CD14-positive monocyte (primary cell): ENCODE measurements around the gene DCAF6. TPM values are rescaled to one million over a fixed set of nuclear protein-coding genes. Genes with fewer than 3 reads are reported as not detected.

Source experiments
- DNase-seq, 3 donors: peaks; one replicate each; pipeline ENCODE4 v3.0.0-alpha.2; 2011 to 2022
- H2AFZ ChIP-seq: 2 replicates; pipeline ENCODE4 v1.6.0; 2012; ENCODE audit warnings: mild to moderate bottlenecking, low read depth, low read length, inconsistent platforms; ENCODE audit not compliant: insufficient read depth, poor library complexity, severe bottlenecking
- H3K27ac ChIP-seq, 2 donors: 1 replicate in 1 of 2; 2 replicates in 1 of 2; pipeline ENCODE4 v1.5.1; 2012 to 2013; ENCODE audit warnings: low read length in 2 of 2, control low read depth in 1 of 2, inconsistent platforms in 1 of 2, low read depth in 1 of 2, mild to moderate bottlenecking in 1 of 2
- H3K27me3 ChIP-seq, 2 donors: one replicate each; pipeline versions ENCODE4 v1.6.0 to v1.6.1; 2011 to 2013; ENCODE audit warnings: low read length in 2 of 2; ENCODE audit not compliant: control insufficient read depth in 2 of 2, insufficient read depth in 2 of 2
- H3K36me3 ChIP-seq, 2 donors: replicated peaks in 1 of 2; 1 replicate in 1 of 2; 2 replicates in 1 of 2; pipeline versions ENCODE4 v1.5.1 to v1.6.1; 2012 to 2013; ENCODE audit warnings: low read length in 2 of 2, control low read depth in 1 of 2, inconsistent platforms in 1 of 2, mild to moderate bottlenecking in 1 of 2; ENCODE audit not compliant: insufficient read depth in 2 of 2, control insufficient read depth in 1 of 2
- H3K4me1 ChIP-seq, 2 donors: 1 replicate in 1 of 2; 2 replicates in 1 of 2; pipeline versions ENCODE4 v1.5.1 to v1.6.1; 2012 to 2013; ENCODE audit warnings: low read length in 2 of 2, control low read depth in 1 of 2, inconsistent platforms in 1 of 2, mild to moderate bottlenecking in 1 of 2, moderate library complexity in 1 of 2; ENCODE audit not compliant: insufficient read depth in 2 of 2, control insufficient read depth in 1 of 2
- H3K4me2 ChIP-seq: replicated peaks from 2 replicates; pipeline ENCODE3; 2012; ENCODE audit warnings: low read length, moderate library complexity, mild to moderate bottlenecking; ENCODE audit not compliant: poor library complexity, severe bottlenecking; ENCODE audit errors: extremely low read depth
- H3K4me3 ChIP-seq, 3 experiments: fragments of 200-600 bp in 1 of 3; sonication (generic) in 1 of 3; replicated peaks in 1 of 3; 1 replicate in 2 of 3; 2 replicates in 1 of 3; pipeline ENCODE4 v1.5.1; 2011 to 2013; ENCODE audit warnings: low read length in 3 of 3, mild to moderate bottlenecking in 3 of 3, control low read depth in 2 of 3, low read depth in 2 of 3, inconsistent platforms in 1 of 3, moderate library complexity in 1 of 3
- H3K79me2 ChIP-seq: 2 replicates; pipeline ENCODE4 v1.6.0; 2012; ENCODE audit warnings: mild to moderate bottlenecking, control low read depth, inconsistent platforms, low read length, moderate library complexity; ENCODE audit not compliant: insufficient read depth
- H3K9ac ChIP-seq: 2 replicates; pipeline ENCODE4 v1.6.0; 2017; ENCODE audit warnings: low read length, mild to moderate bottlenecking; ENCODE audit not compliant: insufficient read depth, poor library complexity, severe bottlenecking
- H3K9me3 ChIP-seq, 2 donors: replicated peaks in 1 of 2; 1 replicate in 1 of 2; 2 replicates in 1 of 2; pipeline versions ENCODE4 v1.5.1 to v1.6.1; 2012 to 2013; ENCODE audit warnings: low read length in 2 of 2, control low read depth in 1 of 2; ENCODE audit not compliant: control insufficient read depth in 1 of 2, insufficient read depth in 1 of 2
- H4K20me1 ChIP-seq: 2 replicates; pipeline ENCODE4 v1.6.0; 2012; ENCODE audit warnings: mild to moderate bottlenecking, low read length, control low read depth, moderate library complexity; ENCODE audit not compliant: insufficient read depth
- H3K27ac Mint-ChIP-seq, 7 donors: one replicate each; pipeline ENCODE4 v1.8.0; 2020; ENCODE audit warnings: mild to moderate bottlenecking in 7 of 7, mixed read lengths in 7 of 7, moderate library complexity in 6 of 7, inconsistent platforms in 2 of 7
- H3K27me3 Mint-ChIP-seq, 3 donors: one replicate each; pipeline ENCODE4 v1.8.0; 2021 to 2022; ENCODE audit warnings: low read depth in 3 of 3, mild to moderate bottlenecking in 3 of 3, mixed read lengths in 3 of 3, moderate library complexity in 3 of 3, inconsistent platforms in 1 of 3
- H3K36me3 Mint-ChIP-seq, 2 donors: one replicate each; pipeline ENCODE4 v1.8.0; 2020; ENCODE audit warnings: mixed read lengths in 2 of 2, inconsistent platforms in 1 of 2, mild to moderate bottlenecking in 1 of 2
- H3K4me1 Mint-ChIP-seq: one replicate; pipeline ENCODE4 v1.8.0; 2020; ENCODE audit warnings: mild to moderate bottlenecking, mixed read lengths
- H3K4me3 Mint-ChIP-seq, 2 donors: one replicate each; pipeline ENCODE4 v1.8.0; 2020; ENCODE audit warnings: mild to moderate bottlenecking in 2 of 2, mixed read lengths in 2 of 2, moderate library complexity in 1 of 2
- H3K9me3 Mint-ChIP-seq, 7 donors: one replicate each; pipeline ENCODE4 v1.8.0; 2020 to 2022; ENCODE audit warnings: mixed read lengths in 7 of 7, mild to moderate bottlenecking in 6 of 7, moderate library complexity in 6 of 7, inconsistent platforms in 2 of 7
- WGBS: methylation state at CpG from one replicate; pipeline ENCODE4 v1.1.5; 2013; ENCODE audit warnings: missing lambda C conversion rate; ENCODE audit not compliant: insufficient coverage; 5-methylcytosine and 5-hydroxymethylcytosine counted together
- intact Hi-C, 2 donors: fragments of 100-400 bp; cut with micrococcal nuclease; formaldehyde crosslinking; loops; one replicate each; pipeline versions ENCODE4 v1.15.0 to v1.15.1; 2023
- polyA plus RNA-seq, 3 donors: library from polyadenylated mRNA; depleted of rRNA in 1 of 3; unstranded in 2 of 3; stranded (reverse) in 1 of 3; fragments of 300-500 nt in 2 of 3; fragments of >200 nt in 1 of 3; fragmentation: Illumina TruSeq in 2 of 3; gene quantifications; 1 replicate in 2 of 3; 2 replicates in 1 of 3; pipeline ENCODE4 v1.2.3, GENCODE V29; 2012 to 2021
- TF ChIP-seq, protein P1 (sequence below): fragments of 200-600 bp; IDR thresholded peaks from one replicate; pipeline ENCODE4 v1.8.0; 2022; ENCODE audit warnings: antibody characterized with exemption, mild to moderate bottlenecking

The DCAF6 gene
- polyA plus RNA-seq, 3 donors = 11.8 to 16.1 (median 11.9) TPM

DNA sequence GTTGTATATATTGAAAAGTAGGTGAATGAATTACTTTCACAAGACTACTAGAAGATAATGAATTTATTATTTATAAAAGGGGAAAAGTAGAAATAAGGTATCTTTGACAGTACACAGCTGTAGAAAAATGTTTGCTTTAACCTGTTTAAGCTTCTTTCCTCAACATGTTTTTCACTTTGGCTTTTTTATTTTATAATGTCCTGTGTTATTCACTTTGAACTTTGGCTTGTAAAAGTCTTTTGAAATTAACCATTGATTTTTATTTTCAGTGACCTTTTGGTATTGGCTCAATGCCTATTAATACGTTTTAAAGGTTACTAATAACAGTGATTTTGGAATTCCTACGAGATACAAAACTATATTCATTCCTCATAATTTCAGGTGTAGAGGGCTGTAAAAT, 58.1 kb downstream of the DCAF6 start:
- Histone ChIP-seq H3K79me2 (no peaks in the 10 kb centered on the region), H3K4me3 (no peak overlapping the region), H3K4me2 (no peak overlapping the region), H3K27me3 (no peaks in the 10 kb centered on the region), H3K4me1 (no peaks in the 10 kb centered on the region), H3K27ac (no peak overlapping the region), H3K9me3 (no peaks in the 10 kb centered on the region), H3K36me3 (peaks cover 22 to 43% of the 10 kb centered on the region in 2 donors), H3K9ac (no peak overlapping the region), H4K20me1 (no peaks in the 10 kb centered on the region), H2AFZ (no peak overlapping the region)
- Mint-ChIP-seq H3K4me1 (no peaks in the 10 kb centered on the region), H3K36me3 (peaks cover 39% of the 10 kb centered on the region in 2 donors), H3K27ac (no peak overlapping the region), H3K9me3 (no peaks in the 10 kb centered on the region), H3K4me3 (no peak overlapping the region), H3K27me3 (no peaks in the 10 kb centered on the region)
- TF ChIP-seq, protein P1, sequence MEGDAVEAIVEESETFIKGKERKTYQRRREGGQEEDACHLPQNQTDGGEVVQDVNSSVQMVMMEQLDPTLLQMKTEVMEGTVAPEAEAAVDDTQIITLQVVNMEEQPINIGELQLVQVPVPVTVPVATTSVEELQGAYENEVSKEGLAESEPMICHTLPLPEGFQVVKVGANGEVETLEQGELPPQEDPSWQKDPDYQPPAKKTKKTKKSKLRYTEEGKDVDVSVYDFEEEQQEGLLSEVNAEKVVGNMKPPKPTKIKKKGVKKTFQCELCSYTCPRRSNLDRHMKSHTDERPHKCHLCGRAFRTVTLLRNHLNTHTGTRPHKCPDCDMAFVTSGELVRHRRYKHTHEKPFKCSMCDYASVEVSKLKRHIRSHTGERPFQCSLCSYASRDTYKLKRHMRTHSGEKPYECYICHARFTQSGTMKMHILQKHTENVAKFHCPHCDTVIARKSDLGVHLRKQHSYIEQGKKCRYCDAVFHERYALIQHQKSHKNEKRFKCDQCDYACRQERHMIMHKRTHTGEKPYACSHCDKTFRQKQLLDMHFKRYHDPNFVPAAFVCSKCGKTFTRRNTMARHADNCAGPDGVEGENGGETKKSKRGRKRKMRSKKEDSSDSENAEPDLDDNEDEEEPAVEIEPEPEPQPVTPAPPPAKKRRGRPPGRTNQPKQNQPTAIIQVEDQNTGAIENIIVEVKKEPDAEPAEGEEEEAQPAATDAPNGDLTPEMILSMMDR = no peak
- intact Hi-C loops = no loop called here
- no CpG with 5 or more reads among the region's 2 CpGs for WGBS
- no peak for DNase-seq

DNA sequence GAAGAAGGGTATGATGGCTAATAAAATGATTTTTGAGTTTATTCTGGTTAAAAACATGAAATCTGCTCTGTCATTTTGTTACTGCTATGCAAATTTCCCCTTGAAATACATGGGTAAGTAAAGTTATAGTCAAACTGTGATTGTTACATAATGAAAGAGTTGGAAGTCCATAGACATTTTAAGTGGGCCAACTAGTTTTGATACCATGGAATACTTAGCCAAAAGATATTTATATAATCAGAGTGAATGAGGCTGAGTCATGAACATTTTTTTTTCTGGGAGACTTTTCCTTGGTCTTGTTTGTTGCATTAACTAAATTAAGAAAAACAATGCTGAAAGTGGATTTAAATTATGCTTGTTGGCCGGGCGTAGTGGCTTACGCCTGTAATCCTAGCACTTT, 58.6 kb downstream of the DCAF6 start:
- H3K27me3 Mint-ChIP-seq = no peaks in the 10 kb centered on the region
- WGBS = 100% methylated on average over 2 of the region's 3 CpGs
- no peaks in the 10 kb centered on the region for H4K20me1 ChIP-seq
- H3K36me3 ChIP-seq = peaks cover 22 to 47% of the 10 kb centered on the region in 2 donors
- H3K9me3 Mint-ChIP-seq = no peaks in the 10 kb centered on the region
- no peaks in the 10 kb centered on the region for H3K4me1 Mint-ChIP-seq
- no peak overlapping the region for H3K4me2 ChIP-seq
- no peaks in the 10 kb centered on the region for H3K9me3 ChIP-seq
- TF ChIP-seq, protein P1 = no peak
- no peaks in the 10 kb centered on the region for H3K79me2 ChIP-seq
- H3K4me3 Mint-ChIP-seq = no peak overlapping the region
- H3K4me3 ChIP-seq = no peak overlapping the region
- H3K27ac ChIP-seq = no peak overlapping the region
- no peaks in the 10 kb centered on the region for H3K27me3 ChIP-seq
- H3K27ac Mint-ChIP-seq = no peak overlapping the region
- no peaks in the 10 kb centered on the region for H3K4me1 ChIP-seq
- H3K36me3 Mint-ChIP-seq = peaks cover 37 to 42% of the 10 kb centered on the region in 2 donors
- no peak for DNase-seq
- H2AFZ ChIP-seq = no peak overlapping the region
- intact Hi-C loops = no loop called here
- H3K9ac ChIP-seq = no peak overlapping the region
